CD4-positive, alpha-beta memory T cell (primary cell): Measurements from ENCODE around the gene PIGN. TPM values are rescaled to one million over a fixed set of nuclear protein-coding genes. Genes with fewer than 3 reads are reported as not detected.

Experiments used
- CTCF ChIA-PET: fragments of 350-600 bp; sonication (Branson Sonifier 250); formaldehyde crosslinking; loops from one replicate; lab custom pipeline; 2021; ENCODE audit warnings: inconsistent platforms; ENCODE audit not compliant: partially characterized antibody; lab: Charles Lee
- POLR2A ChIA-PET: fragments of 350-600 bp; sonication (Branson Sonifier 250); formaldehyde crosslinking; loops from one replicate; lab custom pipeline; 2021; ENCODE audit not compliant: partially characterized antibody; lab: Charles Lee
- DNase-seq, 5 donors: peaks; one replicate each; pipeline versions ENCODE4 v3.0.0 to v3.0.0-alpha.2; 2020 to 2022; ENCODE audit warnings: mixed read lengths in 1 of 5
- H3K27ac ChIP-seq: one replicate; pipeline ENCODE4 v1.7.0; 2013; ENCODE audit warnings: low read depth, low read length
- H3K27me3 ChIP-seq: 2 replicates; pipeline ENCODE4 v1.7.0; 2013; ENCODE audit warnings: mild to moderate bottlenecking, low read length, moderate library complexity; ENCODE audit not compliant: insufficient read depth
- H3K36me3 ChIP-seq: 2 replicates; pipeline ENCODE4 v1.7.0; 2013; ENCODE audit warnings: mild to moderate bottlenecking, low read length, moderate library complexity; ENCODE audit not compliant: insufficient read depth
- H3K4me1 ChIP-seq: 2 replicates; pipeline ENCODE4 v1.7.0; 2013; ENCODE audit warnings: mild to moderate bottlenecking, low read length, moderate library complexity; ENCODE audit not compliant: insufficient read depth
- H3K4me3 ChIP-seq, 2 donors: one replicate each; pipeline ENCODE4 v1.7.0; 2013; ENCODE audit warnings: low read length in 2 of 2, mild to moderate bottlenecking in 1 of 2
- H3K9me3 ChIP-seq, 2 donors: one replicate each; pipeline ENCODE4 v1.7.0; 2013; ENCODE audit warnings: low read length in 2 of 2, control low read depth in 1 of 2; ENCODE audit not compliant: control insufficient read depth in 1 of 2
- H3K27ac Mint-ChIP-seq, 7 donors: one replicate each; pipeline ENCODE4 v1.8.0; 2020 to 2021; ENCODE audit warnings: mixed read lengths in 7 of 7, mild to moderate bottlenecking in 6 of 7, inconsistent platforms in 3 of 7, moderate library complexity in 3 of 7
- H3K27me3 Mint-ChIP-seq, 2 donors: one replicate each; pipeline ENCODE4 v1.8.0; 2020 to 2021; ENCODE audit warnings: mixed read lengths in 2 of 2
- H3K36me3 Mint-ChIP-seq, 2 donors: one replicate each; pipeline ENCODE4 v1.8.0; 2020 to 2021; ENCODE audit warnings: mixed read lengths in 2 of 2, inconsistent platforms in 1 of 2, mild to moderate bottlenecking in 1 of 2
- H3K4me1 Mint-ChIP-seq, 4 donors: one replicate each; pipeline ENCODE4 v1.8.0; 2020 to 2021; ENCODE audit warnings: mixed read lengths in 4 of 4, mild to moderate bottlenecking in 1 of 4
- H3K4me3 Mint-ChIP-seq, 8 donors: one replicate each; pipeline ENCODE4 v1.8.0; 2020 to 2021; ENCODE audit warnings: mixed read lengths in 8 of 8, mild to moderate bottlenecking in 7 of 8, moderate library complexity in 6 of 8, inconsistent platforms in 3 of 8
- H3K9me3 Mint-ChIP-seq, 8 donors: one replicate each; pipeline ENCODE4 v1.8.0; 2020 to 2021; ENCODE audit warnings: mixed read lengths in 8 of 8, mild to moderate bottlenecking in 5 of 8, inconsistent platforms in 3 of 8, moderate library complexity in 1 of 8
- intact Hi-C: fragments of 100-400 bp; cut with micrococcal nuclease; formaldehyde crosslinking; loops from one replicate; pipeline ENCODE4 v1.15.1; 2023
- polyA plus RNA-seq, 2 donors: library from polyadenylated mRNA; unstranded; fragments of 300-500 nt; fragmentation: Illumina TruSeq; gene quantifications; one replicate each; pipeline ENCODE4 v1.2.3, GENCODE V29; 2021
- total RNA-seq, 2 experiments: library from RNA; stranded (reverse); gene quantifications; one replicate each; pipeline ENCODE4 v1.2.3, GENCODE V29; 2021

Gene PIGN
- total and polyA plus RNA-seq, 4 experiments from 2014 or later: 12.9 to 31.0 (median 21.5) TPM

- CTCF ChIA-PET: no interaction called here
- no peak overlapping the region for H3K4me3 Mint-ChIP-seq
- no peaks in the 10 kb centered on the region for H3K27me3 Mint-ChIP-seq
Observed at GRCh38 chr18:62069556-62069955, 117.3 kb downstream of the PIGN start.

DNA sequence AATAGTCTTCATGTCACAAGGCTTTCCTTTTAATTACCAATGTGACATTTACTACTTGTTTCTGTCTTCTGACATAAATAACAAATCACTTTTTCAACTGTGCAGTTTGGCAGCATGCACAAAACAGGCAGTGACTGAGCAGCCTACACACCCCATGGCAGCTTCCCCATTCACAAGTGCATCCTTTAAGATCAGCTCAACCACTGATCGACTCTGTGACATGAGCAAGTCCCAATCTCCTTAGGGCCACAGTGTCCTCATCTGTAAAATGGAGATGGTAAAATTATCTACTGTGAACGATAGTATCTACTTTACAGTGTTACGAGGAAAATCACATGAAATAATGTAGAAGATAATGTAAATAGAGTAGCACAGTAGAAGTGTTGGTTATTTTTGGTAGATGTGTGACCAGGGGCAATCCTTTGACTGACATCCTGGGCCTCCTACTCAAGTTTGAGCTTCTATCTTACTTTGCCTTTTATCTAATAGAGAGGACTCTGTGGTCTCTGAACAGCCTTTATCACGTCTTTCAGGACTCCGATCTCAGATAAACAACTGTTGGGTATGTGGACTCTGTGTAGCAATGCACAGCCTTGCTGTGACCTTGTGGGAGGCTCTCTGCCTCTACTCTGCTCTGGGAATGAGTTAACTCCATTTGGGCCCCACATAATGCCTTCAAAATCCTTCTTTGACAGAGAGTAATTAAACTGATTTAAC is 120.6 kb downstream of the PIGN start:
- intact Hi-C loops: no loop called here
- Mint-ChIP-seq H3K36me3 (peaks cover 38 to 50% of the 10 kb centered on the region in 2 donors), H3K4me1 (no peaks in the 10 kb centered on the region)

More at GRCh38 chr18:62069556-62069955, 117.3 kb downstream of the PIGN start:
- Histone ChIP-seq H3K36me3 (no peaks in the 10 kb centered on the region), H3K4me1 (no peaks in the 10 kb centered on the region), H3K4me3 (no peak overlapping the region), H3K9me3 (no peaks in the 10 kb centered on the region), H3K27ac (no peak overlapping the region), H3K27me3 (no peaks in the 10 kb centered on the region)
- intact Hi-C loops: no loop called here
- Mint-ChIP-seq H3K4me1 (no peaks in the 10 kb centered on the region), H3K9me3 (peaks cover 0 to 2% (median 0%) of the 10 kb centered on the region in 8 donors), H3K36me3 (peaks cover 34 to 46% of the 10 kb centered on the region in 2 donors), H3K27ac (peak overlapping the region in 1 of 7 donors; percentile 4)
- POLR2A ChIA-PET: no interaction called here
- no peak for DNase-seq

GRCh38 chr18:62064361-62064760 is 122.5 kb downstream of the PIGN start:
- CTCF ChIA-PET: no interaction called here
- H3K4me3 Mint-ChIP-seq: no peak overlapping the region

More for the DNA sequence above, 120.6 kb downstream of the PIGN start:
- no peak overlapping the region for H3K27ac ChIP-seq
- ChIA-PET CTCF (no interaction called here), POLR2A (no interaction called here)
- no peaks in the 10 kb centered on the region for H3K36me3 ChIP-seq
- no peaks in the 10 kb centered on the region for H3K4me1 ChIP-seq
- no peaks in the 10 kb centered on the region for H3K9me3 ChIP-seq
- no peak for DNase-seq
- Mint-ChIP-seq H3K4me3 (no peak overlapping the region), H3K27ac (no peak overlapping the region), H3K27me3 (no peaks in the 10 kb centered on the region), H3K9me3 (peaks cover 0 to 7% (median 0%) of the 10 kb centered on the region in 8 donors)
- H3K4me3 ChIP-seq: no peak overlapping the region
- H3K27me3 ChIP-seq: no peaks in the 10 kb centered on the region

DNA sequence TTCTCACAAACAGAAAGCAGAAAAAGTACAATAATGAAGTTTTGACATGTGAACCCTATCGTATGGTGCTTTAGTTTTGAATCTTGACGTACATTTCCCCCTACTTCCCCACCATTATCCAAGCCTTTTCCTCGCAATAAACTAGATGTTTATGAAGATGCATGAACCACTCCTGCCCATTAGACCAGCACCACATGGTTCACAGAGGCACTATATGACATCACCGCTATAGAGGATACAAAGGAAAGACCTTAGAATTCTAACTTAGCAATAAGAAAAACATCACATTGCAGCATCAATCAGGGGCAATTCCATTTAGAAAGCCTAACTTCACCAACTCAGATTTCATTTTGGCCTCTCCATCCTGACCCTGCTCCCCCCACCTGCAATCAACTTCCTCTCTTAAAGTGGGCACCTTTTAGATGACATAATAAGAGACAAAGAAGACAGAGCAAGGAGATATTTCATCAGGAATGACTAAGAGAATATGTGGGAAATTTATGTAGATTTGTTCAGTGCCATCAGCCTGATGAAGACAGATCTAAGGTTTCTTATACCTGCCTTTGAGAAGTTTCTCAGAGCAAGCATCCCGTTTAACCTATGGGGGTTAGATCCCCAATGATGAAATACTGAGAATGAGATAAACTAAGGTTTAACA is 124.9 kb downstream of the PIGN start:
- H3K27me3 ChIP-seq: no peaks in the 10 kb centered on the region
- Mint-ChIP-seq H3K27me3 (no peaks in the 10 kb centered on the region), H3K4me1 (no peaks in the 10 kb centered on the region), H3K4me3 (no peak overlapping the region), H3K36me3 (peaks cover 33 to 62% of the 10 kb centered on the region in 2 donors), H3K27ac (no peak overlapping the region), H3K9me3 (peaks cover 2 to 17% (median 10%) of the 10 kb centered on the region in 8 donors)
- H3K4me3 ChIP-seq: no peak overlapping the region
- no peaks in the 10 kb centered on the region for H3K9me3 ChIP-seq
- H3K4me1 ChIP-seq: no peaks in the 10 kb centered on the region
- intact Hi-C loops: no loop called here
- H3K27ac ChIP-seq: no peak overlapping the region
- DNase-seq: no peak
- no peaks in the 10 kb centered on the region for H3K36me3 ChIP-seq
- ChIA-PET CTCF (no interaction called here), POLR2A (no interaction called here)

More at GRCh38 chr18:62064361-62064760, 122.5 kb downstream of the PIGN start:
- H3K27ac Mint-ChIP-seq: no peak overlapping the region
- no peaks in the 10 kb centered on the region for H3K4me1 ChIP-seq
- H3K36me3 Mint-ChIP-seq: peaks cover 46 to 56% of the 10 kb centered on the region in 2 donors
- intact Hi-C loops: no loop called here
- peaks cover 1 to 7% (median 4%) of the 10 kb centered on the region in 8 donors for H3K9me3 Mint-ChIP-seq
- H3K9me3 ChIP-seq: no peaks in the 10 kb centered on the region
- POLR2A ChIA-PET: no interaction called here
- H3K27me3 Mint-ChIP-seq: no peaks in the 10 kb centered on the region
- H3K4me3 ChIP-seq: no peak overlapping the region
- no peaks in the 10 kb centered on the region for H3K4me1 Mint-ChIP-seq
- no peaks in the 10 kb centered on the region for H3K36me3 ChIP-seq
- no peaks in the 10 kb centered on the region for H3K27me3 ChIP-seq
- no peak overlapping the region for H3K27ac ChIP-seq
- no peak for DNase-seq

DNA sequence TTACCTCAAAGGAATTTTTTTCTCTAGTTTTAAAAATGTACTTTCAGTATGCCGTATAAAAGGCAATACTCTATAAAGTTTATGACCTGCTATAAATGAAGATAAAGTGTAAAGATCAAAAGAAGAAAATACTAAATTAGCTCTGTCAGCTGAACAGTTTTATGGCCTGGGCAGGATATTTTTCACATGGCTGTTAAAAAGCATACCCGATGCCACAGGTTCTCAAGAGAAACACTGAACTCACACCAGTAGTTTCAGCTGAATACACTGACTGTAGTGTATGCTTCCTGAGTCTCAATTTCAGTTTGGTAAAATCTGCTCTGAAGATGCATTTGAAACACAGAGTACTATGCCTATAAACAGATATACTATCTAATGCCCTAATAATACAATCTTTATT is 126.0 kb downstream of the PIGN start:
- intact Hi-C loops: no loop called here
- Histone ChIP-seq H3K9me3 (no peaks in the 10 kb centered on the region), H3K27me3 (no peaks in the 10 kb centered on the region), H3K4me3 (no peak overlapping the region), H3K27ac (no peak overlapping the region), H3K4me1 (no peaks in the 10 kb centered on the region), H3K36me3 (no peaks in the 10 kb centered on the region)
- no peak overlapping the region for H3K4me3 Mint-ChIP-seq
- CTCF ChIA-PET: no interaction called here
- peaks cover 2 to 17% (median 10%) of the 10 kb centered on the region in 8 donors for H3K9me3 Mint-ChIP-seq
- peaks cover 37 to 68% of the 10 kb centered on the region in 2 donors for H3K36me3 Mint-ChIP-seq
- H3K27me3 Mint-ChIP-seq: no peaks in the 10 kb centered on the region
- H3K4me1 Mint-ChIP-seq: no peaks in the 10 kb centered on the region
- H3K27ac Mint-ChIP-seq: no peak overlapping the region
- POLR2A ChIA-PET: no interaction called here
- no peak for DNase-seq

DNA sequence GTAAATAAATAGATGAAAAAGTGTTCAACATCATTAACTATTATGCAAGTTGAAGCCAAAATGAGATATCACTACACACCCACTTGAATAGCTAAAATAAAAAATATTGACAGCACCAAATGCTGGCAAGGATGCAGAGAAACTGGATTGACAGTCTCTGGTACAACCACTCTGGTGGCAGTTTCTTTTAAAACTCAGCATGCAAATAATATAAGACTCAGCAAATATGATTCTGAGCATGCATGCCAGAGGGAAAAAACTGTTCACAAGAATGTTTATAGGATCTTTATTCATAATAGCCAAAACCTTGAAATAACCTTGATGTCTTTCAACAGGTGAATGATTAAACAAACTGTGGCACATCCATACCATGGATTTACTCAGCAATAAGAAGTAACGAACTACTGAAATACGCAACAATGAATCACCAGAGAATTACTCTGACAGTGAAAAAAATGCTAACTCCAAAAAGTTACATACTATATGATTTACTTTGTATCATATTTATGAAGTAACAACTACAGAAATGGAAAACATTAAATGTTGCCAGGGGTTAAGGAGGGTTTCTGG is 131.8 kb downstream of the PIGN start:
- DNase-seq: no peak
- CTCF ChIA-PET: interaction anchor here (1.2 kb wide), 1 partner anchor 92 kb away, joined by 3 read pairs; no protein-coding TSS in a partner anchor
- intact Hi-C loops: no loop called here
- Mint-ChIP-seq H3K27me3 (no peaks in the 10 kb centered on the region), H3K4me3 (no peak overlapping the region), H3K36me3 (peaks cover 38 to 58% of the 10 kb centered on the region in 2 donors), H3K27ac (no peak overlapping the region), H3K4me1 (no peaks in the 10 kb centered on the region), H3K9me3 (peaks cover 0 to 19% (median 11%) of the 10 kb centered on the region in 8 donors)
- no peak overlapping the region for H3K27ac ChIP-seq
- no peaks in the 10 kb centered on the region for H3K9me3 ChIP-seq
- no peak overlapping the region for H3K4me3 ChIP-seq
- no peaks in the 10 kb centered on the region for H3K4me1 ChIP-seq
- no peaks in the 10 kb centered on the region for H3K27me3 ChIP-seq
- H3K36me3 ChIP-seq: no peaks in the 10 kb centered on the region
- POLR2A ChIA-PET: no interaction called here

GRCh38 chr18:62048279-62048678 is 138.6 kb downstream of the PIGN start:
- Mint-ChIP-seq H3K27me3 (no peaks in the 10 kb centered on the region), H3K4me3 (no peak overlapping the region), H3K4me1 (peaks cover 0 to 1% (median 0%) of the 10 kb centered on the region in 4 donors), H3K27ac (no peak overlapping the region), H3K9me3 (peaks cover 0 to 15% (median 11%) of the 10 kb centered on the region in 8 donors), H3K36me3 (peaks cover 24 to 36% of the 10 kb centered on the region in 2 donors)
- H3K27ac ChIP-seq: no peak overlapping the region
- no peaks in the 10 kb centered on the region for H3K9me3 ChIP-seq
- no peaks in the 10 kb centered on the region for H3K27me3 ChIP-seq
- intact Hi-C loops: no loop called here
- CTCF ChIA-PET: no interaction called here
- no peak overlapping the region for H3K4me3 ChIP-seq
- POLR2A ChIA-PET: no interaction called here
- H3K36me3 ChIP-seq: no peaks in the 10 kb centered on the region
- no peaks in the 10 kb centered on the region for H3K4me1 ChIP-seq
- DNase-seq: no peak
